GM12892 (cell line): ENCODE measurements around the gene C15orf40.

Experiments
- DNase-seq: peaks from one replicate; pipeline ENCODE4 v3.0.0; 2011; ENCODE audit not compliant: insufficient read length
- FAIRE-seq: peaks from 2 replicates; lab custom pipeline; 2011; peaks lifted over from hg19 to GRCh38; lab: Jason Lieb, UNC
- POLR2A ChIP-seq: IDR thresholded peaks from 2 replicates; pipeline ENCODE4 v1.6.1; 2011; ENCODE audit warnings: low read depth, low read length, control low read depth
- POLR2AphosphoS5 ChIP-seq: IDR thresholded peaks from 2 replicates; pipeline ENCODE4 v1.6.1; 2011; ENCODE audit warnings: low read depth, low read length, control low read depth
- TAF1 ChIP-seq: IDR thresholded peaks from 2 replicates; pipeline ENCODE4 v1.6.1; 2011; ENCODE audit warnings: low read depth, mild to moderate bottlenecking, control low read depth, low read length, borderline replicate concordance

The C15orf40 gene

GRCh38 chr15:82964890-82965289 is 46.5 kb downstream of the C15orf40 start:
- FAIRE-seq (no peak), DNase-seq (no peak)
- TF ChIP-seq TAF1 (no peak), POLR2AphosphoS5 (no peak), POLR2A (no peak)

DNA sequence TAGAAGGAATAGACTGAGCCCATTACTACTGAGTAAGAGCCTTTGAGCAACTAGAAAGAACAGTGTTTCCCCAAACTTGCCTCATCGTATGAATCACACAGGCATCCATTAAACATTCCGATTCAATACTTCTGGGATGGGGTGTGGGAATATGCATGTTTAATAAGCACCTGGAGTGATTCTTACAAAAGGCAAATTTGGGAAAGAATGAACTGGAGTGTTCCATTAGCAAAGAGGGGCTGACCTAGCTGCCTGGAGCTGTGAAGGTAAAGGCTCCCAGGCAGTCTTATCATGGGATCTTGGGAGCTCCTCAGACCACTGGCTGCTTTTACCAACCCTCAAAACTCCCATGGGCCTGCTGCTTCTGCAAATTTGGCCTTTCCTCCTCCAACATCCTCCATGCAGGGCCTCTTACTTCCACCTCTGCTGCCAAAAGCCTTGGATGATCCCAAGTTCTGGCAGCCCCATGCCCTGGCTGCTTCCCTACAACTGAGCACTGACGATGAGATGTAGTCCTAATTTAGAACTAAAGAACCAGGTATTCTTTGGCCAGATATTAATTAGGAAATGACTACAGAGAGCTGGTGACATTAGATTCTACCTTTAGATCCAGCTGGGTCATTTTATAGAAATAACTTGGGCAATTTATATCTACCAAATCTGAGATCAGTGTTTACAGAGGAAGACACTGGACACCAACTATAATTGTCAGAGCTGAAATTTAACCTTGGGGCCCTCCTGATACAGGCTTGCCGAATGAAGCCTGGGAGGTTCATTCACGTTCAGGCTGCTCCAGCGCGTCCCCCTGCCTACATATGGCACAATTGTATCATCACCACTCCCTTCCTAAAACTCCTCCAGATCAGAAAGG is 47.7 kb downstream of the C15orf40 start:
- FAIRE-seq (no peak), DNase-seq (no peak)
- TF ChIP-seq TAF1 (no peak), POLR2A (no peak), POLR2AphosphoS5 (no peak)

DNA sequence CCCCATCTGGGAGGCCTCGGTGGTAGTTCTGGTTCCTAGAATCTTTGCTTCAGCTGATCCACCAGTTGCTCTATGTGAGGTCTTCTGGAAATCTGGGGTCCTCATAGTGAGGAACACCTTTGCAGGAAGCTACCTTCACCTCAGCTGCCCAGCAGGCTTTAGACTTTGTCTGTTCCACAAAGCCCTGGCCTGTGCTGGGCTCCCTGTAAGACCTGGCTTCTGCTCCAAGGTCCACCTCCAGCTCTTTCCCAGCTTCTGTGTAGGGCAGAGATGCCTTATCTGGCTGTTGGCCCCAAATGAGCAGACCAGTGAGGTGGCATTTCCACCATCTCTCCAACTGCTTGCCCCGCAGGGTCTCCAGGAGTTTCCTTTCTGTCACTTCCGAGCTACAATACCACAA is 50.7 kb downstream of the C15orf40 start:
- FAIRE-seq: no peak
- no peak for TF ChIP-seq POLR2AphosphoS5
- no peak for TF ChIP-seq POLR2A
- no peak for TF ChIP-seq TAF1
- no peak for DNase-seq

DNA sequence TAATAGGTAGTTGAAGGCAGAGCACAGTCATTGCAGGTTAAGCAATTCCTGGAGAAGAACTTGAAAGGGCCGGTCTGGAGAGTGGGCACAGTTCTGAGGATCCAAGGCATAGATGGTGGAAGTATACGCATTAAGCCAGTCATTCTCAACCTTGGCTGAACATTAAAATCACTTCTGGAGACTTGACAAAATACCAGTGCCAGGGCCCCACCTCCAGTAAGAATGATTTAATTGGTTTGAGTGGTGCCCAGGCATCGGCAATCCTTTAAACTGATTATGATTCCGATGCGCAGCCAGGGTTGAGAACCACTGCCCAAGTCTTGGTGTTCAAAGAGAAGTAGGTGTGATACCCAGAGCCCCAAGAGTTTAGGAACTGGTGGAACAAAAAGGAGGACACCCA is 52.0 kb downstream of the C15orf40 start:
- DNase-seq (no peak), FAIRE-seq (no peak)
- no peak for TF ChIP-seq POLR2AphosphoS5

- no peak for DNase-seq
- TF ChIP-seq POLR2AphosphoS5 (no peak), TAF1 (no peak), POLR2A (no peak)
- no peak for FAIRE-seq
Measured at GRCh38 chr15:82958638-82959037, 52.8 kb downstream of the C15orf40 start.

DNA sequence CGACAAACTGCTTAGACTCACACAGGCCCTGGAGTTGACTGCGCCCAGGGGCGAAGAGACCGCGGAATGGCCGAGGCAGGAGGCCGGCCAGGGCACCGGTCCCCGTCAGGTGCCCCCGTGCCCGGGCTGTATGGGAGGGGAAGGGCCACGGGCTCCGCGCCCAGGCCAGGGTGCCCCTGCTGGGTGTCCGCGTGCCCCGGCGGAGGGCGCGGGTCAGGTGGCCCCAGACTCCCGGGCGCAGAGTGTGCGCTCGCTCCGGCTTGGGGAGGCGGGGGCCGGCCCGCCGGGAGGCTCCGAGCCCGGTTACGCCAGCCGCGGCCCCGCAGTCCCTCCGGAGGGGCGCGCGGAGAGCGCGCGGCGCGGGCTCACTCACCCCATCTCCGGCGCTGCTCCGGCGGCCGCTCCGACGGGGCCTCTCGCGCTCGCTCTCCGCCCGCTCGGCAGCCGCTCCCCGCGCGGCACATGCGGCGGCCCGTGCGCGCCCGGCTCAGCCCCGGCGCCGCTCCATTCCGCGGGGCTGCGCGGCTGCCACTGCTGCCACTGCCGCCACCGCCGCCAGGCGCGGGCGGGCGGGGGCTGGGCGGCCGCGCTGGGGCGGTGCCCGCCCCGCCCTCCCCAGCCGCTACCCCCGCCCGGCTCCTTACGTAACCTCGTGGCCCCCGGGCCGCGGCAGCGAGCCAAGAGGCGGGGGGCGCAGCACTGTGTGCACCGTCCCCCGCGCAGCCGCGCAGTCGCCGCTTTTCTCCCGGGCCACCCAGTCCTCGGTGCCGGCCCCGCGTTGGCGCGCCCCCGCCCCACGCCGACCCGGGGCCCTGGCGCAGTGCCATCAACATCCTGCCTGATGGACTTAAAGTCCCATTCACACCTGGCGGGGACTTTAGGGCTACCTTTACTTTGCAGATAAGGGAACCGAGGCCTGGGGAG is 59.0 kb downstream of the C15orf40 start, which contains the start of gene HOMER2:
Gene HOMER2 (minus strand): TSS at position 563 of the 924 bp plus-strand sequence. CDS start 185 bp downstream, at position 378.
- no peak for DNase-seq
- TF ChIP-seq TAF1 (no peak), POLR2A (no peak), POLR2AphosphoS5 (no peak)
- FAIRE-seq: no peak

DNA sequence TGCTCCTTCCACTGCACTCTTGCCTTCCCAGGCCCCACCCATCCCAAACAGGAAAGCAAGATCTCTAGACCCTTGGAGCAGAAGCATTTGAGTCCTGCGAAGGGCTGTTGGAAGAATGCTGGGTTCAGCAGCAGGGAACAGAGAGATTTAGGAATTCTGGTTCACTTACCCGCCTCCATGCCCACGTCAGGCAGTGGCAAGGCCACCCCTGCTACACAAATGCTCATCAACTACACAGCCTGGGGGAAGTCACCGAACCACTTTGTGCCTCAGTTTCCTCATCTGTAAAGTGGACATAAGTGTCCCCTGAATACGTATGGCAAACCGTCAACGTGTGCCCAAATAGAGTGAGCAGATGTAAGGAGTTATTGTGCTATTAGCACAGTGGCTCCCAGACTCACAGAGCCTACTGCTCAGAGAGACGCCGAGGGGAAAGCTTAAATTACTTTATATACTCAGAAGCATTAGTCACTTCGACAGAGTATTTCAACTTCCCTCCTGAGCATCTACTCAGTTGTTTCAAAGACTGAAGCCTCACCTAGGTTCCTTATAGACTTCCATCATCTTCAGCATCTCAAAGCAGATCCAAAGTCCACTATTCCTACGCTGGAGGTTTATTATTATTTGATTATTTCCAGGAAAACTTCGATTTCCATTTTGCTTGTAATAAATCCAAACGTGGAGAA is 59.8 kb downstream of the C15orf40 start:
- no peak for FAIRE-seq
- no peak for DNase-seq
- no peak for TF ChIP-seq POLR2A

- TF ChIP-seq POLR2A (no peak), TAF1 (no peak)
- DNase-seq (no peak), FAIRE-seq (peak; percentile 73)
Measured at GRCh38 chr15:82950746-82951370, 60.6 kb downstream of the C15orf40 start.

- FAIRE-seq (peak; percentile 27), DNase-seq (no peak)
- no peak for TF ChIP-seq POLR2AphosphoS5
- TF ChIP-seq POLR2A: no peak
- TF ChIP-seq TAF1: no peak
Measured at GRCh38 chr15:82950295-82950694, 61.1 kb downstream of the C15orf40 start.

DNA sequence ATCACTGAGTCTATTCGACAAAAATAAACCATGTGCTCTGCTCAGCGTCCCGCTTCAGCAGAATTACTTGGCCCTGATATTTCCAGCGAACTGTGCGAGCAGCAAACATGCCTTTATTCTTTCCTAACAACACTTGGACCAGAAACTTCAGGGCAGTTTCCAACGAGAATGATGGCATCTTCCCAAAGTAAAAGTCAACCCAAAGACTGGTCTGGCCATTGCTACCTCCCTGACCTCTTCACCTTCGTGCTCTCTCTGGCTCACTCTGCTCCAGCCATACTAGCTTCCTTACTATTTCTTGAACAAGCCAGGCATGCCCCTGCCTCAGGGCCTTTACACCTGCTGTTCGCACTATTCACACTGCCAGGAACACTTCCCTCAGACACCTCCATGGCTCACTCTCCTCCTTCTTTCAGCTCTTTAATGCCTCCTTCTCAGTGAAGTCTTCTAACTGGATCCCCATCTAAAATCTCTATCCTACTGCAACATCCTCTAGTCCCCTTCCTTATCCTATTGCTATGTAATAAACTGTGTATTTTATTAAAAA is 65.2 kb downstream of the C15orf40 start:
- FAIRE-seq: no peak
- DNase-seq: no peak
- TF ChIP-seq POLR2AphosphoS5 (no peak), TAF1 (no peak), POLR2A (no peak)
